C1 segment of cervical spinal cord (tissue), 14 donors: ENCODE data around the gene MEPCE.

Experiments used
- DNase-seq, 14 donors: peaks; one replicate each; lab custom pipeline; 2025; lab: John Stamatoyannopoulos, UW

Gene MEPCE

DNA sequence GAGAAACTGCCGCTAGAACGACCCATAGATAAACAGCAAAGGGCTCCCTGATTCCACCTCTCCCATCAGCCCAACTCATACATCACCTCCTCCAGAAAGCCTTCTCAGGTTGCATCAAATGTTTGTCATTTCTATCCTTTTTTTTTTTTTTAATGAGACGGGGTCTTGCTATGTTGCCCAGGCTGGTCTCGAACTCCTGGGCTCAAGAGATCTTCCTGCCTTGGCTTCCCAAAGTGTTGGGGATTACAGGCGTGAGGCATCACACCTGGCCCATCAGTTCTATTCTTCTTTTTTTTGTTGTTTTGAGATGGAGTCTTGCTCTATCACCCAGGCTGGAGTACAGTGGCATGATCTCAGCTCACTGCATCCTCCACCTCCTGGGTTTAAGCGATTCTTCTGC, 27.4 kb downstream of the MEPCE start:
- DNase-seq, result no peak

DNA sequence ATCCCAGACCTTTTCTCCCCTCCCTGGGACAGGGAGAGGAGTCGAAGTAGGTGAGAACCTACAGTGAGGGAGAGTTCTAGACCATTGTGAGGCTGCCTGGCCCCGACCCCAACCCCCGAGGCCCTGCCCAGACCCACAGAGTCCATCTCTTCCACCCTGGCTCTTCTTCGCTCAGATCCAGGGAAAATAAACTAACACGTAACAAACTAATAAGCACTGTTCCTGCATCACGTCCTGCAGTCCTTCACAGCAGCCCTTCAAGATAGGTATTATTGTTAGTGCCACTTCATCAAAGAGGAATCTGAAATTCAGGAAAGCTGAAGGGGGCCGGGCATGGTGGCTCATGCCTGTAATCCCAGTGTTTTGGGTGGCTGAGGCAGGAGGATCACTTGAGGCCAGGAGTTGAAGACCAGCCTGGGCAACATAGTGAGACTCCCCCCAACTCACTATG, 34.6 kb downstream of the MEPCE start, which contains the start of gene SPACDR:
Gene SPACDR, minus strand, starts transcription at position 51 of the 451 bp plus-strand sequence. CDS start 235 bp downstream, outside the sequence.
- no peak for DNase-seq

DNA sequence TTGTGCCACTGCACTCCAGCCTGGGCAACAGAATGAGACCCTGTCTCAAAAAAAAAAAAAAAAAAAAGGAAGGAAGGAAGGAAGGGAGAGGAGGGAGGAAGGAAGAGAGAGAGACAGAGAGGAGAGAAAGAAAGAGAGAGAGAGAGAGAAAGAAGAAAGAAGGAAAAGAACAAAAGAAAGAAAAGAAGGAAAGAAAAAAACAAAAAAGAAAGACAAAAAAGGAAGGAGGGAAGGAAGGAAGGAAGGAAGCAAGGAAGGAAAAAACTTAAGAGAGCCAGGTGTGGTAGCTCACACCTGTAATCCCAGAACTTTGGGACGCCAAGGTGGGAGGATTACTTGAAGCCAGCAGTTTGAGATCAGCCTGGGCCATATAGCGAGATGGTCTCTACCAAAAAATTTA, 35.2 kb downstream of the MEPCE start:
- no peak for DNase-seq

DNA sequence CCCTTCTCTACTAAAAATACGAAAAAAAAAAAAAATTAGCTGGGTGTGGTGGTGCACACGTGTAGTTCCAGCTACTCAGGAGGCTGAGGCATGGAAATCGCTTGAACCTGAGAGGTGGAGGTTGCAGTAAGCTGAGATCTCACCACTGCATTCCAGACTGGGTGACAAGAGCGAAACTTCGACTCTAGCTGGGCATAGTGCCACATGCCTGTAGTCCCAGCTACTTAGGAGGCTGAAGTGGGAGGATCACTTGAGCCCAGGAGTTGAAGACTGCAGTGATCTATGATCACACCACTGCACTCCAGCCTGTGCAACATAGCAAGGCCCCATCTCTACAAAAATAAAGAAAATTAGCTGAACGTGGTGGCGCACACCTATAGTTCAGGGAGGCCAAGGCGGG, 35.7 kb downstream of the MEPCE start:
- DNase-seq, result no peak

DNA sequence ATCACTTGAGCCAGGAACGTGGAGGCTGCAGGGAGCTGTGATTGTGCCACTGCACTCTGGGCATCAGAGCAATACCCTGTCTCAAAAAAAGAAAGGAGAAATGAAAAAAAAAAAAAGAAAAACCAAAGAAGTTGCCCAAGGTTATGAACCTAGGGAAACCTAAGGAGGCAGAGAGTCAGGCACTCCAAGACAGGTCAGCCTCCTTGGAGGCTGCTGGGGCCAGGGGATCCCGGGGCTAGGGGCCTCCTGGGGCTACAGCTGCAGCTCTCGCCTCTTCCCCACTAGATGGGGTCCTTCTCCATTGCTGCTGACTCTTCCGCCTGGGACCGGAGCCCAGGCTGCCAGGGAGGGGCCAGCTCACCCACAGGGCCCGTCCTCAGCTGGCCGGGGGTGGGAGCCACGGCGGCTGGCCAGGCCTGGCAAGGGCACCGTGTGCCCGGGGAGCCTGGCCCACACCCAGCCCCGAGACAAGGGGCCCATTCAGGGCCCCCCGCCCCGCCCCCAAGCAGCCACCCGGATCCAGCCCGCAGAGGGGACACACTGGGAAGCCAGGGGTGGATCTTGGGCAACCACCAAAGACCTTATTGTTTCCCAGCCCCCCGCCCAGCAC, 36.2 kb downstream of the MEPCE start:
- peak in 13 of 14 donors; percentile 62 to 99 (median 92) for DNase-seq

DNA sequence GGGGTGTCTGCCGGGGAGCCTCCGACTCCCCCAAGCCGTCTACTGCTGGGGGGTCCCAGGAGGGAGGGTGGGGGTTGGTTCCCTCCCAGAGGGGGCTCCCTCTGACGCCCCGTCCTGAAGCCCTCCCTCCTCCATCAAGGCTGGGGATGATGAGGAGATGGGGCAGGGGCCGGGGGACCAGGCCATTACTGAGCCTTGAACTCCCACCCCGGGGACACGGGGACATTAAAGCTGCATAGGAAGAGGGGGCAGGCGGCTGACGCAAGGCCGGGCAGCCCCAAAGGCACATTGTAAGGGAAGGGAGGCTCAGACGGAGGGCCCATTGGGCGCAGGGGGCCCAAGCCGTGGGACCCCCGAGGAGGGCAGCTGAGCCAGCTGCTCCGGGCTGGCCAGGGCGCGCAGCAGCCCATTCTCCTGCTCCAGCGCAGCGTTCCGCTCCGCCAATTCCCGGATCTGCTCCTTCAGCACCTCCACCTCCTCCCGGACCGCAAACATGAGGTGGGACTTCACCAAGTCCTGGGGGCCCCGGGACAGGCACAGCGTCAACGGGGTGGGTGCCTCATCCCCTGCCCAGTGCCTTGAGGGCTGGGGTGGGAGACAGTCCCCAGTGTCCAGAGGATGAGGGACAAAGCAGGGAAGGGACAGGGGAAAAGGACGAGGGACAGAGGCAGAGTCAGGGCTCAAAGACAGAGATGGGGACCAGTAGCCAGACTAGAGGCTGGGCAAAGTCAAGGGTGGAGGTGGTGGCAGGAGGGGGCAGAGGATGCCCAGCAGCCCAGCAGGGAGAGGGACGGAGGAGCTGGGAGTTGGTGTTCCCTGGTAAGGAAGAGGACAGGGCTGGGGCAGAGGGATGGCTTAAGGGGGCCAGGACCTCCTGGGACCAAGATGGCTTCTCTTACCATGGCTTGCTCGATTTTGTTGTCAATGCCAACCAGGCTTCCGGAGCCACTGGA, 37.3 kb downstream of the MEPCE start:
- peak in 5 of 14 donors; percentile 19 to 69 (median 60) for DNase-seq

DNA sequence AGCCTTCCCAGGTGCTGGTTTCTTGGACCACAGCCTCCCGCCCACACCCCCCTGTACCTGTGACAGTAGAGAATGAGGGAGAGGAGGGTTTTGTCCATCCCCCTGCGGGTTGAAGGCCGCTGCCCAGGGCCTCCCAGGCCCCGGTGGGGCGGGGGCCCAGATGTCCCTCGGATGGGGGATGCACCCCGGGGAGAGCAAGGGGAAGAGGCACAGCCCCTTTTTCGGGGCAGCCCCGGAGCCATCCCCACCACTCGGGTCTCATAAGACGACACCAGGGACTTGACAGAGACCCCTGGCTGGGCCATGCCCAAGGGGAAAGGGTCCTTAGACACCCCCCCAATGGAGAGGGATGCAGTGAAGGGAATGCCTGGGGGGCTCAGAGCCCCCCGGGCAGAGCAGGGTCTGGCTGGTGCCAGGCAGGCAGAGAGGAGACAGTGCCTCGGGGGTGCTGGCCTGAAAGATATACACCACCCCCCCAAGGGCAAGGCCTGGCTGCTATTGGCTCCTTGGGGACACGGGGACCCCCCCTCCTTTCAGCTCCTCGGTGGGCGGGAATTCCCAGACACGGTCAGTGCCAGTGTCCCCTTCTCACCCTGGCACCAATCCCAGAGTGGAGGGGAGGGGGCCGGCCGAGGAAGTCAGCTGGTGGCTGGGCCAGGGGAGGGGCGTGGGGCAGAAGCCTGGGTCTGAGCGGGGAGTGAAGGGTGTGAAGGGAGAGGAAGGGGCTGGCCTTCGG, 38.2 kb downstream of the MEPCE start:
- DNase-seq, result peak in 13 of 14 donors; percentile 53 to 98 (median 93)

DNA sequence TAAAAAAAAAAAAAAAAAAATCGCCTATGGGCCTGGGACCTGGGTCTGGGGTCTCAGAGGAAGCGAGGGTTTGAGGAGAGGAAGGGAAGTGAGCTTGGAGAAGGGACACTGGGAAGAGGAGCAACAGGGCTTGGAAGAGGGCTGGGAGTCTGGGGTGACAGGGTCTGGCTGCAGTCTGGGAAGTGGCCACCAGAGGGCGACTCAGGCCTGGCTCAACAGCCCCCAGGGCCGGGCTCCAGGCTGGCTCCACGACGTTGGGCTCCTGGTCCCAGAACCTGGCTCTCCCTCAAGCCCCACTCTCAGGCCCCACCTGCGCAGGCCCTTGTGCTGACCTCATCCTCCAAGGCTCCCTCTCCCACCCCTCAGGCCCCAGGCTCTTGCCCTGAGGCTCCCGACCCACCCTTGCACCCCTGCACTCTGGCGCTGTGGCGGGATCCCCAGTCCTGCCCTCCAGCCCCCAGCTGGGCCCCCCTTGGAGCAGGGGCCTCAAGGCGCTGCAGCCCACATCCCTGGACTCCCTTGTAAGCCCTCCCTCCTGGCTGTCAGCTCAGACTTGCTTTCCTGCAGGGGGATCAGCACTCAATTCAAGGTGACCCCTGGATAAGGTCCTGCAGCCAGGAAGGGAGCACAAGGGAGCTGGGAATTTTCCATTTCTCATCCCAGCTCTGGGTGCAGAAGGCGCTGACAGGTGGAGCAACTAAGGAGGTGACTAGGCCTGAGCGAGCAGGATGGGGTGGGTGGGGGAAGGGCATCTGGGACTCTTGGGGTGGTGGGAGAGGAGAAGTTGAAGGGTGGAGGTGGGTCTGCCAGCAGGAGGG, 39.8 kb downstream of the MEPCE start:
- peak in 13 of 14 donors; percentile 37 to 89 (median 77) for DNase-seq

DNA sequence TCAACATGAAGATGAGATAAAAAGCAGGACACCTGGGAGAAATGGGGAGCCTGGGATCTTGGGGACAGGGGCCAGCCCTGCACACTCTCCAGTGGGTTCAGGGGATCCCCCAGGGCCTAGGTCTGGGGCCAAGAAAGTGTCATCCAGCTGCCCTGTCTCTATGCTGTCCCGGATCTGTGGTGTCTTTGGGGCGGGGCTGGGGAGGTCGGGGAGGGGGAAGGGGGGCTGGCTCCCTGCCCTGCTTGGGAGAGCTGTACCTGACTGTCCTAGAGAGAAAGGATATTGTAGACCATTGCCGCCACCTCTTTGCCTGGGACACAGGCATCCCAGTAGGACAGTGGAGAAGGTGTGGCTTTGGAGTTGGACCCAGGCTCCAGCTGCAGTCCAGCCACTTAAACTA, 41.4 kb downstream of the MEPCE start:
- no peak for DNase-seq

DNA sequence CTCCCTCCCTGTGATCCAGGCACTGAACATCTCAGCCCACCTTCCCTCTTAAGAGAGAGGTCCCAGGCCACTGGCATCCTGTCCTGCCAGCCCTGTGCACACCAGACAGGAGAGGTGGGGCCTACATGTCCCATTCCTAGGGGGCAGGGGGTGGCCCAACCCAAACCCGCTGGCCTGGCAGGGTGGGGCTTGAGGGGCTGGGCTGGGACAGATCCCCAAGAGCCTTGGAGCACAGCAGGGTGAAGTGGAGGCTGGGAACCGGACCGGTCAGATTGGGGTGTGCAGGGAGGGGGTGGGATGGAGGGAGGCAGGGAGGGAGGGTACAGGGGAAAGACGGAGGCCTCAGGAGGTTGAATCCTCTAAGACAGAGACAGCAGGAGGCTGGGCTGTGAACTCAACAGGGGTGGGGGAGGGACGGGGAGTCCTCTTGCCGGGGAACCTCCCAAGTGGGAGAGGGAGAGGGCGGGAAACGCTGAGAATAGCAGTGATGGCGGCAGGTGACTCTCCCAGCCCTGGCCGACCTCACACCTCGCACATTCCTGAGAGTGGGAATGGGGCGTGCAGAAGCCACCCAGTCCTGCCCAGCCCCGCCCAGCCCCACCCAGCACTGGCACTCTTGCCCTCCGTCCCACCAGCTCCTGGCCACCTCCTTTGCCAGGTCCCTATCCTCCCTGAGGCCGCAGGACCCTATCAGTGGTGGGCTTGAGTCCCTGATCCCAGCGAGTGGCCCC, 42.7 kb downstream of the MEPCE start:
- no peak for DNase-seq

DNA sequence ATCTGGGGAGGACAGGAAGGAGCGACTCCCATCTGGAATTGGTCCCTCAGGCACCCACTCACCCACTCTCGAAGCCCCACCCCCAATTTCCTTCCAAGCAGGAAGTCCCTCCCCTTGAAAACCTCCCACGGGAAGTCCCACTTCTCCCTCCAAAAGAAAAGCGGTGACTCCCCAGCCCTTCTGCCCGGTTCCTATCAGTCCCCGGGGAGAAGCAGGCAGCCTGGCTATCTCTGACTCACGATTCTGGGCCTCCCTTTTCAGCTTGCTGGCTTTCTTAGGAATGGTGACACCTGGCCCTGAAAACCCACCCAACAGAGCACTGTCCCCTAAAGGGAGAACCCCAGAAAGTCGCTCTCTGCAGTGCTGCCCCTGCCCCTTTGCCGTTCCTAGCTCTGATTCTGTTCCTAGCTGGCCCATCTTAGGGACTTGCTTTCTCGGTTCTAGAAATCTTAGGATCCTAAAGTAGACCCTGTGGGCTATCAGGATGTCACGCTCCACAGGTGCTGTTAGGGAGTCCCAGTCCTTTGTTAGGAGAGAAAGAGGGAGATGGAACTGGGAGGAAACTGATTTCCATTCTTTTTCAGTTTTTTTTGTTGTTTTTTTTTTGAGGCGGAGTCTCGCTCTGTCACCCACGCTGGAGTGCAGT, 43.3 kb downstream of the MEPCE start:
- DNase-seq, result no peak

DNA sequence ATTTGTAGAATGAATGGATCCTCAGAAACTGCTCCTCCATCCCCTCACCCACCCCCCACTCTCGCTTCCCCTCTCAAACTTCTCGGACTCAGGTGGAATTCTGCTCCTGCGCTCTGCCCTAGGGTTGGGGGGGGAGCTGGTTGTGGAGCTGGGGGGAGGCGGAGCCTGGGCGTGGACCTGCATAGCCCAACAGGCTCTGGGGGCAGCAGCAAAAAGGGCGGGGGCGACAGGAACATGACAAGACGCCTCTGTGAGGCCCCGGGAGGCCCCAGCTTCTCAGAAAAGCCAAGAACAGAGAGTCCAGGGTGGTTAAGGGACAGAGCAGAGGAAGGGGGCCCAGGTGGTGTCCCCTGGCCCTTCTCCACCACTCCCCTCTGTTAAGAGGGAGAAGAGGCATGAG, 45.9 kb downstream of the MEPCE start:
- peak in 1 of 14 donors; percentile 21 for DNase-seq

DNA sequence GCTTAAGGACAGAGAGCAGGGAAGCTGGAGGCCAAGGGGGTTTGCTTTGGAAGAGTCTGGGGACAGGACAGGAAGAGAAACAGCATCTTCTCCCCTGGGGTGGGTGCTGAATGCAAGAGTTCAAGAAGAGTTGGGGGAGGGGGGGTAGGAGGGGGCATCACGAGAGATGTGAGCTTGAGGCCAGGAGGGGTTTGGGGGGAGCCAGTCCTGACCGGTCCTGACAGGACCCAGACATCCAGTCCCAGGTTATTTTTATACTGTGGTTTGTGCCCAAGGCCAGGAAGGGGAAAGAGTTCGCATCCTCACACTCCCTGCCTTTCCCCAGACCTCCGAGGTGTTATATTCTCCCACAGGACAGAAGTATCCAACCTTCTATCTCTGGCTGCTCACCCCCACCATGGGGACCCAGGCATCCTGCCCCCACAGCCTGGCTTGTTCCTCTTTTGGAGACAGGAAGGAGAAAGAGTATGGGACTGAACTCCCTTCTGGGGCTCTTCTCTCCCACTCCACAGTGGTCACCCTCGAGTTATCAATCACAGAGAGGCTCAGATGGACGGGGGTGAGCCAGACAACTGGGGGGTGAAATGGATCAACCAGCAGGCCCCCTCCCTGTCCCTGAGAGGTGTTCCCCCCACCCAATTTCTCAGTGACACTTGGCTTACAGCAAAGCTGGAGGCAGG, 46.6 kb downstream of the MEPCE start:
- DNase-seq, result peak in 1 of 14 donors; percentile 10

DNA sequence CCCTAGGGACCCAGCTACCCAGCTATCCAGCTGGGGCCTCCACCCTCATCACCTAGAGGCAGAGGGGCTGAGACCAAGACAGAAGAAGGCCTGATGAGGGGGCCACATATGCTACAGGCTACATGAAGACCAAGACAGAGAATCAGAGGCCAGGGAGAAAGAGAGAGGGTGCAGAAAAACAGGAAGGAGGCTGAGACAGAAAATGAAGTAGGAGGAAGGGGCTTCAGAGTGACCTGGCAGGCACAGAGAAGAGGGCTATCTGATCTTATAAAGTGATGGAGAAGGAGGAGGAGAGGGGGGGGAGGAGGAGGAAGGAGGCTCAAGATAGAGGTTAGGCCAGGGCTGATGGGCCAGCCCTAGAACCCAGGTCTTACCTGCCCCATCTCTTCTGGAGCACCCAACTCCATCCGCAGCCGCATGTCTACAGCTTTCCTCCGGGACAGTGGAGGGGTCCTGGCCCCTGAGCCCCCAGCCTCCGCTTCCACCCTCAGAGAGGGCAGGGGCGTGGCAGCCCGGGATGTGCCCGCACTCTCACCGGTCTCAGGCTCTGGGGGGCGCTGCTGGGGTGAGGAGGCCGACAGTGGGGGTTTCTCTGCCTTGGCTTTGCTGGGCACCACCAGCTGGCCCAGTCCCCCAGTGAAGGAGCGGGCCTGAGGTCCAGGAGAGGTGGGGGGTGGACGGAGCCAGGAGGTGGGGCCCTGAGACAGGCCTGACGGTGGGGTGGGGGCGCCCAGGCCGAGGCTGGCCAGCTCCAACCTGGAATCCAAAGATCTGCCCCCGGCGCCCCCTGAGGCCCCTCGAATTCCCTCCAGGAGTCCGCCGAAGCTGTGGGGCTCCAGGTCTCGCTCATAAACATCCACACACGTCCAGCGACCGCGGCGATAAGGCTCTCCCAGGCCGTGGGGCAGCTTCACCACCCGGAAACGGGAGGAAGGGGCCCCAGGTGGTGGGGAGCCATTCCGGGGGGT, 47.6 kb downstream of the MEPCE start:
- peak in 1 of 14 donors; percentile 15 for DNase-seq

DNA sequence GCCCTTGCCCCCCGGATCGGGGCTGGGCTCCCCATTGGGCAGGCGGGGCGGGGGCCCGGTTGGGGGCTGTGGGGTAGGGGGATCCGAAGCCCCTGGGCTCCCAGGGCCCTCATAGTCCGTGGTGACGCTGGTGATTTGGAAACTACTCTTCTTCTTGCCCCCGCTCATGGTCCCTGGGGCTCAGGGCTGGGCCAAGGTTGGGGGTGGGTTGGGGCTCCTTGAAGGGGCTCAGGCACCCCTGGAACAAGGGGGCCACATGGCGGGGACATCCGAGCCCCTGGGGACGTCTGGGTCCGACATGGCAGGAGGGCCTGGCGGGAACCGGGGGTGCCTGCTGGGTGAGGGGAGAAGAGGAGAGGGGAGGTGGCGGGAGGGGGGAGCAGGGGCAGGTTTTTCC, 48.2 kb downstream of the MEPCE start:
- DNase-seq, result no peak

DNA sequence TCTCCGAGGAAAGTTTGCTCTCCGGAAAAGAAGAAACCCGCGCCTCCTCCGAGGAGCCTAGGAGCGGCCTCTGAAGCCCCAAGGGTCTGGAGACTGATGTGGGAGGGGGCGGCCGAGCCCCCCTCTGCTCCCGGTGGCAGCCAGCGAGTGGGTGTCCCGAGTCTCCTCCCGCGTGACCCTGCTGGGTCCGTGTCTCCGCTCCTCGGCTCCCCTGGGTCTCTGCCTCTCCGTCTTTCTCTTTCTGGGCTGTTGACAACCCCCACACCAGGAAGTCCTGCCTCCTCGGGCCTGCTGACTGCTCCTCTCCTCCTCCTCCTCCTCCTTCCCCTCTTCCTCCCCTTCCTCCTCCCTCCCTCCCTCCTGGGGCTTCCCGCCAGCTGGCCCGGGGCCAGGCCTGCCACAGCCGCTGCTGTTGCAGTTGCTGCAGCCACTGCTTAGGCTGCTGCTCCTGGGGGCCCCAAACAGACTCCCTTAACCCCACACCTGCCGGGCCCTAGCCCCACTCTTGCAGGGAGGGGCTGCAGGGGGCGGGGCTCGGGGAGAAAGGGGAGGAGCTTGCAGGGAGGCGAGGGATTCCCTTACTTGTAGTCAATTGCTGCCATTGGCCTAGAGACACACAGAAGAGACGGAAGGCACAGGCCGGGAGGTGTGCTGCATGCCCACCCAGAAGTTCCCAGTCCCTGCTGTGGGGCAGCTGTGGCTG, 49.5 kb downstream of the MEPCE start, which contains the start of gene TSC22D4:
Gene TSC22D4, minus strand, starts transcription at position 257 of the 703 bp plus-strand sequence. CDS start 1,176 bp downstream, outside the sequence.
- DNase-seq, result peak; percentile 51 to 98 (median 94)

DNA sequence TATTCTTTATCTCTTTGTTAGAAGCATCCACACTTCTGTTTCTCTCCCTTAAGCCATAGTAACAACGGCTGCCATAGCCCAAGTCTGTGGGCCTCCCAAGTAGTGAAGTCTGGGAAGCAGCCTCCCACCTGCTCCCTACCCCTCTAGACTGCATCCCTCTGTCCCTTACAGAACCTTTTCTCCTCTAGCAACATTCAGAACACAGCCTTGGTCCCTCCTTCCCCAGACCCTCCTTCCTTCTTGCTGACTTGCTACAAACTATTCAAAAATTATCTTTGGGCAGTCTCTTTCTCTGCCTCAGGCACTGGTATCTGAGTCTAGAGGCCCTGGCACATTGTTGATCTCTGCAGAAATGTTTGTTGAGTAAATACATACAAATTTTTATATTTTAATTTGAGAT, 51.8 kb downstream of the MEPCE start:
- no peak for DNase-seq
